Breast epithelium (tissue), 4 donors: ENCODE results near the gene LRP6. TPM values are rescaled to one million over a fixed set of nuclear protein-coding genes. Genes with fewer than 3 reads are reported as not detected.
A peak's percentile ranks its signal among the peaks of the same experiment; 100 is the strongest.
"Not testable (repeated sequence)": the region's sequence is repeated elsewhere in the genome, so short reads cannot be mapped to it uniquely, and the experiment has no call there.

Experiments used
- DNase-seq, 2 donors: peaks; one replicate each; pipeline ENCODE4 v3.0.0-alpha.2; 2019; ENCODE audit warnings: low spot score in 2 of 2
- H3K27ac ChIP-seq, 2 donors: fragments of 200-600 bp; sonication (generic) in 1 of 2; one replicate each; pipeline ENCODE4 v1.5.1; 2016 to 2019; ENCODE audit warnings: mild to moderate bottlenecking in 1 of 2
- H3K27me3 ChIP-seq, 2 donors: fragments of 200-600 bp; sonication (generic) in 1 of 2; one replicate each; pipeline versions ENCODE4 v1.5.1 to v1.6.0; 2017 to 2019; ENCODE audit warnings: control low read depth in 1 of 2, mild to moderate bottlenecking in 1 of 2
- H3K36me3 ChIP-seq: fragments of 200-600 bp; one replicate; pipeline ENCODE4 v1.5.1; 2019
- H3K4me1 ChIP-seq, 2 donors: fragments of 200-600 bp; sonication (generic); one replicate each; pipeline ENCODE4 v1.5.1; 2016 to 2019; ENCODE audit warnings: control low read depth in 1 of 2
- H3K4me3 ChIP-seq, 3 donors: fragments of 200-600 bp; sonication (generic); 1 replicate in 2 of 3; 2 replicates in 1 of 3; pipeline ENCODE4 v1.5.1; 2016 to 2019; ENCODE audit warnings: mild to moderate bottlenecking in 3 of 3, moderate library complexity in 2 of 3
- H3K9me3 ChIP-seq, 2 donors: fragments of 200-600 bp; sonication (generic) in 1 of 2; one replicate each; pipeline ENCODE4 v1.5.1; 2016 to 2019; ENCODE audit warnings: control low read depth in 1 of 2
- CTCF ChIP-seq, 3 donors: fragments of 450-650 bp; IDR thresholded peaks; one replicate each; pipeline ENCODE4 v1.5.1; 2016 to 2017; ENCODE audit warnings: antibody characterized with exemption in 3 of 3, mild to moderate bottlenecking in 3 of 3, moderate library complexity in 3 of 3
- POLR2A ChIP-seq: fragments of 450-650 bp; IDR thresholded peaks from one replicate; pipeline ENCODE4 v1.6.1; 2016; ENCODE audit warnings: antibody characterized with exemption, mild to moderate bottlenecking, moderate library complexity
- POLR2AphosphoS5 ChIP-seq, 3 donors: sonication (generic); formaldehyde crosslinking; IDR thresholded peaks; one replicate each; pipeline ENCODE4 v1.6.1; 2017; ENCODE audit warnings: antibody characterized with exemption in 3 of 3
- intact Hi-C: fragments of 100-400 bp; cut with DNase I; formaldehyde crosslinking; loops from one replicate; pipeline ENCODE4 v1.15.1; 2023; ENCODE audit warnings: low total_unique reads
- total RNA-seq, 3 donors: library from RNA; depleted of rRNA; stranded (reverse); fragments of >200 nt; gene quantifications; one replicate each; pipeline ENCODE4 v1.1.0, GENCODE V29; 2016

LRP6 gene
- total RNA-seq, 3 donors from 2014 or later = 28.6 to 69.1 (median 52.4) TPM

GRCh38 chr12:12265571-12266388, 1.1 kb downstream of the LRP6 start:
- Histone ChIP-seq H3K4me3 (peak overlapping the region; percentile 77 to 86 (median 85)), H3K36me3 (no peaks in the 10 kb centered on the region), H3K27me3 (no peaks in the 10 kb centered on the region), H3K4me1 (peaks cover 0 to 3% of the 10 kb centered on the region in 2 donors), H3K27ac (peak overlapping the region; percentile 99 to 100), H3K9me3 (no peaks in the 10 kb centered on the region)
- DNase-seq = no peak
- intact Hi-C loops = loop anchor here (2.0 to 5.0 kb wide), 2 partner anchors 439 to 573 kb away; no protein-coding TSS in a partner anchor
- no peak for TF ChIP-seq POLR2AphosphoS5 (IDR thresholded peaks at IDR 0.05)

DNA sequence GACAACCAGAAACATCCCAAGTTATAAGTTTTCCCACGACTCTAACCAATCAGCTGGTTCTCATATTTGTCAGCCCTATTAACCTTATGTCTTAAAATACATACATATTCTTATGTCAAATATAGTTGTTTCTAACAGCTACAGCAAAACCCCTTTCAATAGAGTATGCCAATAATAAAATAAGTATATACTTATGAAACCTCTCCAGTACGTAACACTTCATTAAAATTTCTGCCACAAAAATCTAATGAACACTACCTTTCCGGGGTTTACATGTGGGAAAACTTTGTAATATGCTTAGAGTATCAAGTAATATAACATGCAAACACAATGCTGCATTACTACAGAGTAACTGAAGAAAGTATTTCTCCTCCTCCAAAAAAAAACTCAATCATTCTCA, 1.8 kb downstream of the LRP6 start:
- DNase-seq = no peak
- TF ChIP-seq POLR2A (no peak), POLR2AphosphoS5 (IDR thresholded peaks at IDR 0.05) (no peak)
- no peaks in the 10 kb centered on the region for H3K9me3 ChIP-seq
- intact Hi-C loops = loop anchor here (5.0 kb wide), 1 partner anchor 573 kb away; no protein-coding TSS in a partner anchor
- peak overlapping the region; percentile 99 to 100 for H3K27ac ChIP-seq
- peak overlapping the region; percentile 77 to 86 (median 85) for H3K4me3 ChIP-seq
- H3K27me3 ChIP-seq = no peaks in the 10 kb centered on the region
- H3K4me1 ChIP-seq = peaks cover 0 to 3% of the 10 kb centered on the region in 2 donors
- no peaks in the 10 kb centered on the region for H3K36me3 ChIP-seq

GRCh38 chr12:12263909-12264308, 2.9 kb downstream of the LRP6 start:
- no peaks in the 10 kb centered on the region for H3K27me3 ChIP-seq
- intact Hi-C loops = no loop called here
- peaks cover 0 to 3% of the 10 kb centered on the region in 2 donors for H3K4me1 ChIP-seq
- no peaks in the 10 kb centered on the region for H3K36me3 ChIP-seq
- no peak overlapping the region for H3K27ac ChIP-seq
- H3K4me3 ChIP-seq = peak overlapping the region in 2 of 3 donors; percentile 85 to 86
- no peak for DNase-seq
- no peaks in the 10 kb centered on the region for H3K9me3 ChIP-seq
- TF ChIP-seq CTCF (IDR thresholded peaks at IDR 0.05) (no peak), POLR2AphosphoS5 (IDR thresholded peaks at IDR 0.05) (no peak), POLR2A (no peak)

DNA sequence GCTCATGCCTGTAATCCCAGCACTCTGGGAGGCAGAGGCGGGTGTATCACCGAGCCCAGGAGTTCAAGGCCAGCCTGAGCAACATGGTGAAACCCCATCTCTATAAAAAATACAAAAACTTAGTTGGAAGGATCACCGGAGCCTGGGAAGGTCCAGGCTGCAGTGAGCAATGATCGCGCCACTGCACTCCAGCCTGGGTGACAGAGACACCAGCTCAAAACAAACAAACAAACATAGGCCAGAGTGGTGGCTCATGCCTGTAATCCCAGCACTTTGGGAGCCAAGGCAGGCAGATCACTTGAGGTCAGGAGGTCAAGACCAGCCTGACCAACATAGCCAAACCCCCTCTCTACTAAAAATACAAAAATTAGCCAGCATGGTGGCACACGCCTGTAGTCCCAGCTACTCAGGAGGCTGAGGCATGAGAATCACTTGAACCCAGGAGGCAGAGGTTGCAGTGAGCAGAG, 10.5 kb downstream of the LRP6 start:
- H3K9me3 ChIP-seq, H3K4me3 ChIP-seq, intact Hi-C loops, H3K27ac ChIP-seq, DNase-seq, H3K4me1 ChIP-seq, H3K27me3 ChIP-seq, H3K36me3 ChIP-seq: not testable (repeated sequence)

- intact Hi-C loops = no loop called here
- Histone ChIP-seq H3K9me3 (no peaks in the 10 kb centered on the region), H3K27me3 (no peaks in the 10 kb centered on the region), H3K36me3 (no peaks in the 10 kb centered on the region), H3K4me1 (no peaks in the 10 kb centered on the region), H3K4me3 (no peak overlapping the region), H3K27ac (no peak overlapping the region)
- DNase-seq = no peak
- TF ChIP-seq POLR2A = no peak
- no peak for TF ChIP-seq CTCF (IDR thresholded peaks at IDR 0.05)
These were observed 12.3 kb downstream of the LRP6 start for GRCh38 chr12:12254553-12254952.

DNA sequence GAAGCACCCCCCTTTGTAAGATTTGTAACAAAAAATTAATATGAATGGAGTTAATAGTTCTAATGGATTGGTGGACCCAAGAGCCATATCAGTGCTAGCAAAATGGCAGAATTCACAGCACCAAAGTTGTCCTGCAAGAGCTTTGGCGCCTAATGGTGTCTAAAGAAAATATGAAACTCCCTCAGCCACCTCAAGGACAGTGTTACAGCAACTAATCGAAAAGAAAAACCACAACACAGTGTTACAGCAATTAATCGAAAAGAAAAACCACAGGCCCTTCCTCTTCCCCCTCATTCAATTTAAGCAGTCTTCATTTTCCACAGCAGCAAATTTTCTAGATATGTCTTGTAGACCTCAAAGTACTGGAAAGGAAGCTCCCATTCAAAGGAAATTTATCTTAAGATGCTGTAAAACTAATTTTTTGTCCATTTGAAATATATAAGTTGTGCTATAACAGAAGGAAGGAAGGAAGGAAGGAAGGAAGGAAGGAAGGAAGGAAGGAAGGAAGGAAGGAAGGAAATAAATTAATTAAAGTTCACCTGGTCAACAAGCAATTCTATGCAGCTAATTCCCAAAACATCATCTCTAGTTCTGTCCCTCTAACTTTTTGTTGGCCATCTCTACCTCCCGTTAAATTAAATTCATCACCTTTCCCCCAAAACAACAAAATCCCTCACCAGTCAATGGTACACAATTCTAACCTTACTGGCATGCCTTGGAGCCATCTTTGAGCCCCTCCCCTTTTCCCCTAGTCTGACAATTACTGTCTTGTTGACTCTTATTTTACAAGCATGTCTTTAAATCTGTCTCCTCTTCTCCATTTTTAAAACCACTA, 17.4 kb downstream of the LRP6 start:
- Histone ChIP-seq H3K27me3 (no peaks in the 10 kb centered on the region), H3K4me1 (no peaks in the 10 kb centered on the region), H3K4me3 (no peak overlapping the region), H3K36me3 (no peaks in the 10 kb centered on the region), H3K27ac (no peak overlapping the region), H3K9me3 (no peaks in the 10 kb centered on the region)
- TF ChIP-seq POLR2AphosphoS5 (IDR thresholded peaks at IDR 0.05) (no peak), CTCF (IDR thresholded peaks at IDR 0.05) (no peak), POLR2A (no peak)
- no peak for DNase-seq
- intact Hi-C loops = no loop called here
